Progenitor cell of endocrine pancreas (in vitro differentiated cells): Measurements from ENCODE around the gene RCOR1. TPM values are rescaled to one million over a fixed set of nuclear protein-coding genes. Genes with fewer than 3 reads are reported as not detected.

Source experiments
- DNase-seq: peaks from one replicate; pipeline ENCODE4 v3.0.0; 2021; ENCODE audit warnings: low spot score; ENCODE audit not compliant: unreplicated experiment
- H3K27ac Mint-ChIP-seq: 2 replicates; pipeline ENCODE4 v1.8.0; 2021; ENCODE audit warnings: mild to moderate bottlenecking, moderate library complexity, mixed read lengths
- H3K27me3 Mint-ChIP-seq: 2 replicates; pipeline ENCODE4 v1.8.0; 2021; ENCODE audit warnings: mixed read lengths
- H3K36me3 Mint-ChIP-seq: 2 replicates; pipeline ENCODE4 v1.8.0; 2022; ENCODE audit warnings: mixed read lengths; ENCODE audit not compliant: insufficient read depth
- H3K4me1 Mint-ChIP-seq: 2 replicates; pipeline ENCODE4 v1.8.0; 2021; ENCODE audit warnings: low read depth, mixed read lengths
- H3K4me3 Mint-ChIP-seq: 2 replicates; pipeline ENCODE4 v1.8.0; 2021; ENCODE audit warnings: low read depth, mild to moderate bottlenecking, moderate library complexity, mixed read lengths
- H3K9me3 Mint-ChIP-seq: 2 replicates; pipeline ENCODE4 v1.8.0; 2021; ENCODE audit warnings: low read depth, mixed read lengths
- total RNA-seq: library from RNA; stranded (reverse); gene quantifications from 2 replicates; pipeline ENCODE4 v1.2.1, GENCODE V29; 2021
- TF ChIP-seq, protein P1 (sequence below): fragments of 200-600 bp; sonication (generic); IDR thresholded peaks from one replicate; pipeline ENCODE4 v1.5.0; 2021; ENCODE audit warnings: antibody characterized with exemption, mild to moderate bottlenecking; ENCODE audit not compliant: unreplicated experiment

RCOR1 gene
- total RNA-seq, 1 donor from 2014 or later = 41.9 TPM

DNA sequence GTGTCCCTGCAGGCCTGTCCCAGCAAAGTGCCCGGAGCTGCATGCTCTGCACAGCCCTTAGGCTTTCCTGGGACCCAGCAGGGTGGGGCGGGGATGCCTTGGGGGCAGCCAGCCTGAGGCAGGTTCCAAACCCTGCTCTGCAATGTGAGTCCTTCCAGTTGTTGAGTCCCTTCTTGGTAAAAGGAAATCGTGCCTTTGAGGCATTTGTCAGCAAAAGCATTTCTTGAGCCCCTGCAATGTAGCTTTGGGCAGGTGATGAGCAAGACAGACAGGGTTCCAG lies 146.7 kb downstream of the RCOR1 start:
- H3K4me3 Mint-ChIP-seq = no peak overlapping the region
- TF ChIP-seq, protein P1, sequence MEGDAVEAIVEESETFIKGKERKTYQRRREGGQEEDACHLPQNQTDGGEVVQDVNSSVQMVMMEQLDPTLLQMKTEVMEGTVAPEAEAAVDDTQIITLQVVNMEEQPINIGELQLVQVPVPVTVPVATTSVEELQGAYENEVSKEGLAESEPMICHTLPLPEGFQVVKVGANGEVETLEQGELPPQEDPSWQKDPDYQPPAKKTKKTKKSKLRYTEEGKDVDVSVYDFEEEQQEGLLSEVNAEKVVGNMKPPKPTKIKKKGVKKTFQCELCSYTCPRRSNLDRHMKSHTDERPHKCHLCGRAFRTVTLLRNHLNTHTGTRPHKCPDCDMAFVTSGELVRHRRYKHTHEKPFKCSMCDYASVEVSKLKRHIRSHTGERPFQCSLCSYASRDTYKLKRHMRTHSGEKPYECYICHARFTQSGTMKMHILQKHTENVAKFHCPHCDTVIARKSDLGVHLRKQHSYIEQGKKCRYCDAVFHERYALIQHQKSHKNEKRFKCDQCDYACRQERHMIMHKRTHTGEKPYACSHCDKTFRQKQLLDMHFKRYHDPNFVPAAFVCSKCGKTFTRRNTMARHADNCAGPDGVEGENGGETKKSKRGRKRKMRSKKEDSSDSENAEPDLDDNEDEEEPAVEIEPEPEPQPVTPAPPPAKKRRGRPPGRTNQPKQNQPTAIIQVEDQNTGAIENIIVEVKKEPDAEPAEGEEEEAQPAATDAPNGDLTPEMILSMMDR = no peak
- DNase-seq = no peak
- H3K4me1 Mint-ChIP-seq = peaks cover 2% of the 10 kb centered on the region
- H3K27ac Mint-ChIP-seq = no peak overlapping the region
- peaks cover 11% of the 10 kb centered on the region for H3K9me3 Mint-ChIP-seq
- no peaks in the 10 kb centered on the region for H3K27me3 Mint-ChIP-seq
- H3K36me3 Mint-ChIP-seq = peaks cover 17% of the 10 kb centered on the region

DNA sequence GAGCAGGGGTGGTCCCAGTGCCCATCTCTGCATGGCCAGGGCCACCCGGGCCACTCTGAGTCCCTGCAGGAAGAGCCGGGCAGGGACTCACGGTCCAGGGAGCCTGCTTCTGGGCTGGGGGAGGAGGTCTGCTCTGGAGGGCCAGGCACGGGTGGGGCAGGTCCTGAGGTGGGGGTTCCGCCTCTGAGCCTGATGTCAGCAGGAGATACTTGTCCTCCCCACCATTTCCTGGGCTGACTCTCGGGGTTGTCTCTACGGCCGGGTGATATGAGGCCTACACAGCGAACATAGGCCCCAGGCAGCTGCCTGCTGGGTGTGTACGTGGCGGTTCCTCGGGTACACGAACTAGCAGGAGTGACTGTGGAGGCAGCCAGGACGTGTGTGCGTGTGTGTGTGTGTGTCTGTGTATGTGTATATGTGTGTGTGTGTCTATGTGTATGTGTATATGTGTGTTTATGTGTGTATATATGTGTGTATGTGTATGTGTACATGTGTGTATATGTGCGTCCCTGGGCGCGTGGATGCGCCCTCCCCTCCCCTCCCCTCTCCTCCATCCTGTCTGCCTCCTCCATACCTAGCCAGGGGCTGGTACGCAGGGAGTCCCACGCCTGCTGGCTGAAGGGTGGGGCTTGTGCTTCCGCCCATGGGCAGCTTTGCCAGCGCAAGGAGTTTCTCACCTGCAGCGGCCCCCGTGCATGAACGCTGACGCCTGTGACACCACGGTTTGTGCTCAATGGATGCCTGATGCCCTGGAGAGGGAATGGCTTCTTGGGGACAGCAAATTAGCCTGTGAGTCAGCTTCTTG lies 154.4 kb downstream of the RCOR1 start:
- no peak for DNase-seq
- peaks cover 11% of the 10 kb centered on the region for H3K4me1 Mint-ChIP-seq
- peaks cover 7% of the 10 kb centered on the region for H3K9me3 Mint-ChIP-seq
- TF ChIP-seq, protein P1 = no peak
- no peak overlapping the region for H3K4me3 Mint-ChIP-seq
- H3K27me3 Mint-ChIP-seq = no peaks in the 10 kb centered on the region
- peaks cover 12% of the 10 kb centered on the region for H3K36me3 Mint-ChIP-seq
- no peak overlapping the region for H3K27ac Mint-ChIP-seq

DNA sequence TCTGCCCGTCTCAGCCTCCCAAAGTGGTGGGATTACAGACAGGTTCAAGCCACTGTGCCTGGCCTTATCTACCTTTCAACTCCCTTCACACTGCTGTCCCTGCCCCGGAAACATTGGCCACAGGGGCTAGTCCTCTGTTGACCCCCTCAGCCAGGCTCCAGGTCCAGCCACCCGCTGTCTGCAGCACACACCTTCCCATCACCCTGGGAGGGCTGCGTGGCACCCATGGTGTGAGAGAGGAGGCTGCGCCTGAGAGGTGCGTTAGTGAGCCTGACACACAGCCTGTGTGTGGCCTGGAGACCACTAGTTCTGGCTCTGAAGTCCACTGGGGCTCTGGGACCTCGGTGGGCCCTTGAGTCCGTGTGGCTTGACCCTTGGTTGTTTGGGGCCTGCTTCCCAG lies 156.4 kb downstream of the RCOR1 start:
- H3K4me1 Mint-ChIP-seq = peaks cover 11% of the 10 kb centered on the region
- no peak overlapping the region for H3K27ac Mint-ChIP-seq
- H3K27me3 Mint-ChIP-seq = no peaks in the 10 kb centered on the region
- H3K9me3 Mint-ChIP-seq = no peaks in the 10 kb centered on the region
- peaks cover 5% of the 10 kb centered on the region for H3K36me3 Mint-ChIP-seq
- no peak for DNase-seq
- H3K4me3 Mint-ChIP-seq = no peak overlapping the region
- TF ChIP-seq, protein P1 = no peak

DNA sequence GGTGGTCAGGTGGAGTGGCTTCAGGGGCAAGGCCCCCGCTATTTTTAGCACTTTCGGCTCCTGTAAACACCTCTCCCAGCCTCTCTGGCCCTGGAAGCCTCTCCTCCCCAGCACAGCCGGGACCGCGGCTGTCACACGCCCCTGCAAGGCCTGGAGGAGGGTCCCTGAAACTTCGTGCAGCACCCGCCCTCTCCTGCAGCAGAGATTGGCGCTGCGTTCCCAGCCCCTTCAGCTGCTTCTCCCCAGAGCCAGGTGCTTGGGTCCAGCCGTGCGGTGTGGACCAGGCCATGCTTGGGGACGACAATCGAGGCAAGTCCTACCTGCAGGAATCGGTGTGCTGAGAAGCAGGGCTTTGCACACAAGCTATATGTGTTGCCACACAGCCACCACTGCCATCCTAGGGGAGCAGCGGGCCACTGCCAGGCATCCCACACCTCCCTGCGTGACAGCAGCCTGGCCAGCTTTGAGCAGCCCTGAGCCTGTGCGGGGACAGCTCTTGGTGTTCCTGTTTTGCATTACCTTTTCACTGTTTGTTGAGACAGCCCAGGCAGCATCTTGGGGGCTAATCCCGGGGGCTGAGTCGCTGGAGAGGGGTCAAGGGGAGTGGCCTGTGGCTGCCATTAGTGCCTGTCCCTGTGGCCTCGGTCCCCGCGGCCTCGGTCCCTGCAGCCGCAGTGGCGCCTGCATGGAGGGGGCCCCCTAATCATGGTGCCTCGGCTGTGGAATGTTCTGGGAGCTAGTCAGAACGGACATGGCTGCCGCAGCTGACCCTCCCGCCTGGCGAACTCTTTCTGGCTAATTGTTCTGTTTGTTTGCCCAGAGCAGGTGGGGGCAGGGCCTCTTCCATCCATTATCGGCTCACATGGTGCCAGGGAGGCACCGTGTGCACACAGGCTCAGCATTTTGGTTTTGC lies 157.2 kb downstream of the RCOR1 start:
- Mint-ChIP-seq H3K4me3 (peak overlapping the region; percentile 54), H3K27ac (peak overlapping the region; percentile 85), H3K4me1 (peaks cover 11% of the 10 kb centered on the region), H3K36me3 (peaks cover 5% of the 10 kb centered on the region), H3K9me3 (no peaks in the 10 kb centered on the region), H3K27me3 (no peaks in the 10 kb centered on the region)
- peak; percentile 26 for DNase-seq
- TF ChIP-seq, protein P1 = no peak

DNA sequence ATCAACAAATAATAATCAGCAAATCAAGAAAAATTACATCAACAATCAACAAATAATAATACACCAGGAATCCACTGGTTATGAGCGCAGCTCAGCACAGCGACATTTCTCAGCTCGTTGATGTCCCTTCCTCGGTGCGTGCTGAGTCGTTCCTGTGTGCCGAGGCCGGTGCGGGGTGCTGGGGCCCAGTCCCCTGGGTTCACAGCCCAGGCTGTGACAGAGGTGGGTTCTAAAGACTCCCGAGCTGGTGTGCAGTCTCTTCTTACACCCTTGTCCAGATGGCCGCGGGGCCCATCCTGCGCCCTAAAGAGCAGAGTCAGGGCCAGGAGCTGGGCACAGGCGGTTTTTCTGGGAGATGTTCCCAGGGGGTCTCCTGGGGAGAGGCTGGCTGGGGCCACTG lies 157.9 kb downstream of the RCOR1 start:
- TF ChIP-seq, protein P1 = no peak
- Mint-ChIP-seq H3K4me3 (no peak overlapping the region), H3K36me3 (peaks cover 5% of the 10 kb centered on the region), H3K4me1 (peaks cover 11% of the 10 kb centered on the region), H3K9me3 (no peaks in the 10 kb centered on the region), H3K27me3 (no peaks in the 10 kb centered on the region), H3K27ac (peak overlapping the region; percentile 85)
- DNase-seq = no peak
